ENCODE measurements around the gene DUXA. TPM values are rescaled to one million over a fixed set of nuclear protein-coding genes. Genes with fewer than 3 reads are reported as not detected.

The DUXA gene
- total and polyA plus RNA-seq, 9 of the 15 experiments (the other 6 are each of a cell fraction or from before 2014, with no cell fraction given) = not detected

GRCh38 chr19:57123882-57124281 is 43.4 kb downstream of the DUXA start (continued):
- TF ChIP-seq MGA (IDR thresholded peaks at IDR 0.05) = no peak

Measured in K562 (cell line).